GM21529 (cell line): ENCODE data around the gene AIP.
"Not testable (repeated sequence)": the region's sequence is repeated elsewhere in the genome, so short reads cannot be mapped to it uniquely, and the experiment has no call there.

Experiments
- ATAC-seq: cut with Tn5 transposase; IDR thresholded peaks from one replicate; pipeline ENCODE4 v1.9.1; 2021; ENCODE audit not compliant: unreplicated experiment

The AIP gene

GRCh38 chr11:67505605-67506396 is 23.0 kb downstream of the AIP start:
- peak; percentile 27 for ATAC-seq

- ATAC-seq: no peak
Observed at GRCh38 chr11:67506426-67507051, 23.7 kb downstream of the AIP start.

GRCh38 chr11:67507242-67507863 is 24.5 kb downstream of the AIP start:
- no peak for ATAC-seq

- ATAC-seq: peak; percentile 67
Observed at GRCh38 chr11:67507864-67508485, 25.1 kb downstream of the AIP start, which contains the start of gene CDK2AP2. TSS of gene CDK2AP2 (minus strand) at chr11:67508162. CDS start at chr11:67508082, 80 bp downstream.

GRCh38 chr11:67508486-67509121 is 25.8 kb downstream of the AIP start:
- peak; percentile 39 for ATAC-seq

GRCh38 chr11:67510023-67510345 is 27.2 kb downstream of the AIP start:
- no peak for ATAC-seq

- ATAC-seq: not testable (repeated sequence)
Observed at GRCh38 chr11:67511558-67511957, 28.7 kb downstream of the AIP start.

GRCh38 chr11:67514116-67514515 is 31.3 kb downstream of the AIP start:
- no peak for ATAC-seq

GRCh38 chr11:67516806-67517205 is 34.0 kb downstream of the AIP start:
- no peak for ATAC-seq

GRCh38 chr11:67517784-67518552 is 35.1 kb downstream of the AIP start:
- no peak for ATAC-seq

- ATAC-seq: no peak
Observed at GRCh38 chr11:67519726-67520125, 36.9 kb downstream of the AIP start.

- no peak for ATAC-seq
Observed at GRCh38 chr11:67520856-67521824, 38.3 kb downstream of the AIP start.

GRCh38 chr11:67521924-67522323 is 39.1 kb downstream of the AIP start:
- ATAC-seq: no peak

- ATAC-seq: no peak
Observed at GRCh38 chr11:67522338-67522737, 39.5 kb downstream of the AIP start.

GRCh38 chr11:67522844-67523555 is 40.2 kb downstream of the AIP start, which contains the start of gene CABP2:
TSS of gene CABP2 (minus strand) at chr11:67523446. CDS start at chr11:67523326, 120 bp downstream.
- ATAC-seq: no peak

- ATAC-seq: no peak
Observed at GRCh38 chr11:67523556-67524479, 41.0 kb downstream of the AIP start.

- ATAC-seq: no peak
Observed at GRCh38 chr11:67524480-67524808, 41.6 kb downstream of the AIP start.
